Hypothalamus (tissue), 51 donors: ENCODE results near the gene NISCH.
A peak's percentile ranks its signal among the peaks of the same experiment; 100 is the strongest.

ENCODE experiments used
- DNase-seq, 51 donors: peaks; one replicate each; lab custom pipeline; 2025; lab: John Stamatoyannopoulos, UW

Gene NISCH

GRCh38 chr3:52434491-52435115 is 20.8 kb upstream of the NISCH start:
- DNase-seq, result no peak

GRCh38 chr3:52435246-52436101 is 19.9 kb upstream of the NISCH start:
- DNase-seq, result no peak

GRCh38 chr3:52436500-52437149 is 18.8 kb upstream of the NISCH start:
- DNase-seq, result no peak

- DNase-seq, result no peak
Observed at GRCh38 chr3:52437326-52438103, 17.9 kb upstream of the NISCH start.

- no peak for DNase-seq
Observed at GRCh38 chr3:52438104-52438376, 17.4 kb upstream of the NISCH start.

GRCh38 chr3:52438579-52439425 is 16.6 kb upstream of the NISCH start:
- no peak for DNase-seq

- no peak for DNase-seq
Observed at GRCh38 chr3:52439426-52440248, 15.8 kb upstream of the NISCH start.

- DNase-seq, result no peak
Observed at GRCh38 chr3:52440249-52440551, 15.2 kb upstream of the NISCH start.

- no peak for DNase-seq
Observed at GRCh38 chr3:52440671-52441070, 14.7 kb upstream of the NISCH start.

- no peak for DNase-seq
Observed at GRCh38 chr3:52441091-52441771, 14.2 kb upstream of the NISCH start.

- DNase-seq, result no peak
Observed at GRCh38 chr3:52441772-52442332, 13.6 kb upstream of the NISCH start.

GRCh38 chr3:52442409-52443267 is 12.8 kb upstream of the NISCH start:
- DNase-seq, result no peak

GRCh38 chr3:52443268-52443610 is 12.2 kb upstream of the NISCH start:
- no peak for DNase-seq

GRCh38 chr3:52443791-52444687 is 11.4 kb upstream of the NISCH start:
- no peak for DNase-seq

GRCh38 chr3:52444860-52445793 is 10.3 kb upstream of the NISCH start, which contains the start of gene SEMA3G:
SEMA3G (minus strand) TSS chr3:52445103; CDS start chr3:52445027, 76 bp downstream.
- DNase-seq, result peak in 3 of 51 donors; percentile 5 to 14 (median 11)
